Measurements from ENCODE around the gene AGPAT3. TPM values are rescaled to one million over a fixed set of nuclear protein-coding genes. Genes with fewer than 3 reads are reported as not detected.

Gene AGPAT3
- polyA plus RNA-seq, 2 of the 4 experiments (the other 2 are of a cell fraction) = 18.2 to 20.3 TPM

GRCh38 chr21:43884861-43885417, 19.9 kb downstream of the AGPAT3 start:
- Histone ChIP-seq H3K4me1 (peaks cover 16% of the 10 kb centered on the region), H3K4me3 (no peak overlapping the region), H3K27ac (no peak overlapping the region), H3K9me3 (no peaks in the 10 kb centered on the region), H3K4me2 (no peak overlapping the region)
- ChIA-PET CTCF (interaction anchor here (0.6 to 1.9 kb wide), 2 partner anchors 9 to 74 kb away, joined by 6 to 7 read pairs; no protein-coding TSS in a partner anchor), POLR2A (no interaction called here)
- no peak for FAIRE-seq
- DNase-seq (ENCODE audit: low read depth in 1 of 2, low spot score in 1 of 2) = no peak
- no peak for ATAC-seq
- TF ChIP-seq PHF8 (IDR thresholded peaks at IDR 0.05; ENCODE audit: borderline replicate concordance, low read depth) (no peak), POLR2A (IDR thresholded peaks at IDR 0.05; ENCODE audit: low read length) (no peak), RCOR1 (IDR thresholded peaks at IDR 0.05; ENCODE audit: low read depth, low read length) (no peak), ZNF302 (CRISPR knock-in tag; IDR thresholded peaks at IDR 0.05) (no peak), ATOH8 (CRISPR knock-in tag; IDR thresholded peaks at IDR 0.05; ENCODE audit: low read depth) (no peak), HOXA7 (CRISPR knock-in tag; IDR thresholded peaks at IDR 0.05) (no peak), JUN (IDR thresholded peaks at IDR 0.05) (no peak), ESRRA (IDR thresholded peaks at IDR 0.05; ENCODE audit: borderline replicate concordance, low read length) (no peak), CEBPB (IDR thresholded peaks at IDR 0.05) (no peak), CHD2 (IDR thresholded peaks at IDR 0.05; ENCODE audit: low read length, partially characterized antibody) (no peak), POLR2AphosphoS2 (conservative IDR thresholded peaks at IDR 0.05; ENCODE audit: low read length) (no peak), E2F6 (IDR thresholded peaks at IDR 0.05; ENCODE audit: borderline replicate concordance, low read depth) (no peak)
- TF ChIP-seq, protein P1, sequence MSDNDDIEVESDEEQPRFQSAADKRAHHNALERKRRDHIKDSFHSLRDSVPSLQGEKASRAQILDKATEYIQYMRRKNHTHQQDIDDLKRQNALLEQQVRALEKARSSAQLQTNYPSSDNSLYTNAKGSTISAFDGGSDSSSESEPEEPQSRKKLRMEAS (IDR thresholded peaks at IDR 0.05) = no peak
- TF ChIP-seq, protein P2, sequence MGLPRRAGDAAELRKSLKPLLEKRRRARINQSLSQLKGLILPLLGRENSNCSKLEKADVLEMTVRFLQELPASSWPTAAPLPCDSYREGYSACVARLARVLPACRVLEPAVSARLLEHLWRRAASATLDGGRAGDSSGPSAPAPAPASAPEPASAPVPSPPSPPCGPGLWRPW (IDR thresholded peaks at IDR 0.05) = no peak
- TF ChIP-seq, protein P3, sequence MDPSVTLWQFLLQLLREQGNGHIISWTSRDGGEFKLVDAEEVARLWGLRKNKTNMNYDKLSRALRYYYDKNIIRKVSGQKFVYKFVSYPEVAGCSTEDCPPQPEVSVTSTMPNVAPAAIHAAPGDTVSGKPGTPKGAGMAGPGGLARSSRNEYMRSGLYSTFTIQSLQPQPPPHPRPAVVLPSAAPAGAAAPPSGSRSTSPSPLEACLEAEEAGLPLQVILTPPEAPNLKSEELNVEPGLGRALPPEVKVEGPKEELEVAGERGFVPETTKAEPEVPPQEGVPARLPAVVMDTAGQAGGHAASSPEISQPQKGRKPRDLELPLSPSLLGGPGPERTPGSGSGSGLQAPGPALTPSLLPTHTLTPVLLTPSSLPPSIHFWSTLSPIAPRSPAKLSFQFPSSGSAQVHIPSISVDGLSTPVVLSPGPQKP (IDR thresholded peaks at IDR 0.05; ENCODE audit: low read depth, low read length) = no peak
- TF ChIP-seq, protein P4, sequence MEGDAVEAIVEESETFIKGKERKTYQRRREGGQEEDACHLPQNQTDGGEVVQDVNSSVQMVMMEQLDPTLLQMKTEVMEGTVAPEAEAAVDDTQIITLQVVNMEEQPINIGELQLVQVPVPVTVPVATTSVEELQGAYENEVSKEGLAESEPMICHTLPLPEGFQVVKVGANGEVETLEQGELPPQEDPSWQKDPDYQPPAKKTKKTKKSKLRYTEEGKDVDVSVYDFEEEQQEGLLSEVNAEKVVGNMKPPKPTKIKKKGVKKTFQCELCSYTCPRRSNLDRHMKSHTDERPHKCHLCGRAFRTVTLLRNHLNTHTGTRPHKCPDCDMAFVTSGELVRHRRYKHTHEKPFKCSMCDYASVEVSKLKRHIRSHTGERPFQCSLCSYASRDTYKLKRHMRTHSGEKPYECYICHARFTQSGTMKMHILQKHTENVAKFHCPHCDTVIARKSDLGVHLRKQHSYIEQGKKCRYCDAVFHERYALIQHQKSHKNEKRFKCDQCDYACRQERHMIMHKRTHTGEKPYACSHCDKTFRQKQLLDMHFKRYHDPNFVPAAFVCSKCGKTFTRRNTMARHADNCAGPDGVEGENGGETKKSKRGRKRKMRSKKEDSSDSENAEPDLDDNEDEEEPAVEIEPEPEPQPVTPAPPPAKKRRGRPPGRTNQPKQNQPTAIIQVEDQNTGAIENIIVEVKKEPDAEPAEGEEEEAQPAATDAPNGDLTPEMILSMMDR (IDR thresholded peaks at IDR 0.05) = no peak
- TF ChIP-seq, protein P5, sequence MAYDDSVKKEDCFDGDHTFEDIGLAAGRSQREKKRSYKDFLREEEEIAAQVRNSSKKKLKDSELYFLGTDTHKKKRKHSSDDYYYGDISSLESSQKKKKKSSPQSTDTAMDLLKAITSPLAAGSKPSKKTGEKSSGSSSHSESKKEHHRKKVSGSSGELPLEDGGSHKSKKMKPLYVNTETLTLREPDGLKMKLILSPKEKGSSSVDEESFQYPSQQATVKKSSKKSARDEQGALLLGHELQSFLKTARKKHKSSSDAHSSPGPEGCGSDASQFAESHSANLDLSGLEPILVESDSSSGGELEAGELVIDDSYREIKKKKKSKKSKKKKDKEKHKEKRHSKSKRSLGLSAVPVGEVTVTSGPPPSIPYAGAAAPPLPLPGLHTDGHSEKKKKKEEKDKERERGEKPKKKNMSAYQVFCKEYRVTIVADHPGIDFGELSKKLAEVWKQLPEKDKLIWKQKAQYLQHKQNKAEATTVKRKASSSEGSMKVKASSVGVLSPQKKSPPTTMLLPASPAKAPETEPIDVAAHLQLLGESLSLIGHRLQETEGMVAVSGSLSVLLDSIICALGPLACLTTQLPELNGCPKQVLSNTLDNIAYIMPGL (CRISPR knock-in tag; IDR thresholded peaks at IDR 0.05; ENCODE audit: borderline replicate concordance) = no peak
- WGBS (ENCODE audit: missing lambda C conversion rate) = 89% methylated on average over 11 of the region's 16 CpGs

GRCh38 chr21:43885721-43886120, 20.7 kb downstream of the AGPAT3 start:
- peaks cover 9% of the 10 kb centered on the region for H3K4me1 ChIP-seq
- no peak overlapping the region for H3K27ac ChIP-seq
- FAIRE-seq (no peak), DNase-seq (ENCODE audit: low read depth in 1 of 2, low spot score in 1 of 2) (no peak), ATAC-seq (no peak)
- ChIA-PET CTCF (interaction anchor here (1.9 kb wide), 1 partner anchor 75 kb away, joined by 7 read pairs; no protein-coding TSS in a partner anchor), POLR2A (no interaction called here)
- H3K9me3 ChIP-seq = no peaks in the 10 kb centered on the region
- WGBS (ENCODE audit: missing lambda C conversion rate) = 95% methylated on average over 12 of the region's 14 CpGs
- no peak for TF ChIP-seq KDM1A (IDR thresholded peaks at IDR 0.05; ENCODE audit: low read depth)
- TF ChIP-seq HOXA7 (CRISPR knock-in tag; IDR thresholded peaks at IDR 0.05) = no peak
- TF ChIP-seq FOXS1 (CRISPR knock-in tag; IDR thresholded peaks at IDR 0.05) = no peak
- no peak for TF ChIP-seq POLR2A (IDR thresholded peaks at IDR 0.05; ENCODE audit: low read length)
- no peak for TF ChIP-seq PHF8 (IDR thresholded peaks at IDR 0.05; ENCODE audit: borderline replicate concordance, low read depth)
- no peak for TF ChIP-seq NFE2L2 (conservative IDR thresholded peaks at IDR 0.05; ENCODE audit: low read length)
- no peak for TF ChIP-seq JUN (IDR thresholded peaks at IDR 0.05)
- TF ChIP-seq FOSL2 (IDR thresholded peaks at IDR 0.05) = no peak
- no peak for TF ChIP-seq FOSL2 (CRISPR knock-in tag; IDR thresholded peaks at IDR 0.05)
- TF ChIP-seq, protein P4 (IDR thresholded peaks at IDR 0.05) = no peak
- no peak for TF ChIP-seq EHF (CRISPR knock-in tag; IDR thresholded peaks at IDR 0.05)
- no peak for TF ChIP-seq HOXB13 (CRISPR knock-in tag; IDR thresholded peaks at IDR 0.05; ENCODE audit: low read depth)
- TF ChIP-seq NR3C1 (IDR thresholded peaks at IDR 0.05) = no peak
- H3K4me3 ChIP-seq = no peak overlapping the region
- no peak overlapping the region for H3K4me2 ChIP-seq
